Trophoblast cell (in vitro differentiated cells and primary cell): ENCODE data around the gene GLB1L.

Experiments used
- DNase-seq, 2 donors: peaks; one replicate each; pipeline ENCODE4 v3.0.0-alpha.2; 2016
- H2AFZ ChIP-seq: 2 replicates; pipeline ENCODE4 v1.6.1; 2013; ENCODE audit warnings: low read length, moderate library complexity, mild to moderate bottlenecking; ENCODE audit not compliant: insufficient read depth, poor library complexity
- H2AK5ac ChIP-seq: 2 replicates; pipeline ENCODE4 v1.6.1; 2013; ENCODE audit warnings: mild to moderate bottlenecking, low read length
- H2BK120ac ChIP-seq: 2 replicates; pipeline ENCODE4 v1.6.1; 2013; ENCODE audit warnings: low read length, mild to moderate bottlenecking, moderate library complexity; ENCODE audit not compliant: insufficient read depth, poor library complexity
- H2BK12ac ChIP-seq: 2 replicates; pipeline ENCODE4 v1.6.1; 2013; ENCODE audit warnings: mild to moderate bottlenecking, low read length, moderate library complexity
- H2BK5ac ChIP-seq: 2 replicates; pipeline ENCODE4 v1.6.1; 2013; ENCODE audit warnings: low read length, low read depth, moderate library complexity, mild to moderate bottlenecking; ENCODE audit not compliant: poor library complexity
- H3K14ac ChIP-seq: 2 replicates; pipeline ENCODE4 v1.6.1; 2013; ENCODE audit warnings: mild to moderate bottlenecking, low read length
- H3K18ac ChIP-seq: 2 replicates; pipeline ENCODE4 v1.6.1; 2013; ENCODE audit warnings: mild to moderate bottlenecking, low read length
- H3K23ac ChIP-seq: 2 replicates; pipeline ENCODE4 v1.6.1; 2013; ENCODE audit warnings: low read length
- H3K27ac ChIP-seq: 2 replicates; pipeline ENCODE4 v1.5.1; 2013; ENCODE audit warnings: low read depth, mild to moderate bottlenecking, inconsistent platforms, low read length, moderate library complexity
- H3K27me3 ChIP-seq: 2 replicates; pipeline ENCODE4 v1.6.1; 2013; ENCODE audit warnings: inconsistent platforms, mild to moderate bottlenecking, low read length, moderate library complexity; ENCODE audit not compliant: insufficient read depth
- H3K36me3 ChIP-seq, 2 experiments: 1 replicate in 1 of 2; 2 replicates in 1 of 2; pipeline ENCODE4 v1.6.1; 2013; ENCODE audit warnings: low read length in 2 of 2, mild to moderate bottlenecking in 2 of 2, moderate library complexity in 1 of 2; ENCODE audit not compliant: insufficient read depth in 2 of 2, control insufficient read depth in 1 of 2
- H3K4ac ChIP-seq: 2 replicates; pipeline ENCODE4 v1.6.1; 2013; ENCODE audit warnings: low read depth, mild to moderate bottlenecking, low read length, moderate library complexity
- H3K4me1 ChIP-seq, 2 experiments: 1 replicate in 1 of 2; 2 replicates in 1 of 2; pipeline ENCODE4 v1.6.1; 2013; ENCODE audit warnings: low read length in 2 of 2, mild to moderate bottlenecking in 2 of 2, moderate library complexity in 1 of 2; ENCODE audit not compliant: insufficient read depth in 2 of 2, control insufficient read depth in 1 of 2
- H3K4me2 ChIP-seq: 2 replicates; pipeline ENCODE4 v1.6.1; 2013; ENCODE audit warnings: inconsistent platforms, mild to moderate bottlenecking, low read length, moderate library complexity
- H3K4me3 ChIP-seq: 2 replicates; pipeline ENCODE4 v1.5.1; 2013; ENCODE audit warnings: mild to moderate bottlenecking, low read depth, low read length, inconsistent platforms
- H3K79me1 ChIP-seq: one replicate; pipeline ENCODE4 v1.6.1; 2013; ENCODE audit warnings: low read length
- H3K79me2 ChIP-seq: 2 replicates; pipeline ENCODE4 v1.6.1; 2013; ENCODE audit warnings: low read length, mild to moderate bottlenecking; ENCODE audit not compliant: control insufficient read depth, insufficient read depth, poor library complexity
- H3K9ac ChIP-seq: 2 replicates; pipeline ENCODE4 v1.6.1; 2013; ENCODE audit warnings: mild to moderate bottlenecking, low read length
- H3K9me3 ChIP-seq: 2 replicates; pipeline ENCODE4 v1.6.1; 2013; ENCODE audit warnings: low read depth, mild to moderate bottlenecking, control low read depth, inconsistent platforms, low read length; ENCODE audit not compliant: insufficient read depth
- H4K12ac ChIP-seq: 2 replicates; pipeline ENCODE4 v1.6.1; 2013; ENCODE audit warnings: low read depth, mild to moderate bottlenecking, low read length, moderate library complexity
- H4K8ac ChIP-seq: 2 replicates; pipeline ENCODE4 v1.6.1; 2013; ENCODE audit warnings: low read depth, mild to moderate bottlenecking, low read length, moderate library complexity
- H4K91ac ChIP-seq: one replicate; pipeline ENCODE4 v1.6.1; 2013; ENCODE audit warnings: low read depth, mild to moderate bottlenecking, low read length, moderate library complexity
- WGBS: extraction: QIAGEN DNeasy Blood & Tissue Kit; methylation state at CpG from one replicate; pipeline ENCODE4 v1.1.7; 2013; ENCODE audit warnings: missing lambda C conversion rate; ENCODE audit not compliant: insufficient read length, insufficient coverage; ENCODE audit errors: extremely low coverage; 5-methylcytosine and 5-hydroxymethylcytosine counted together

GLB1L gene

GRCh38 chr2:219273937-219274336 lies 28.7 kb upstream of the GLB1L start:
- Histone ChIP-seq H3K9me3 (no peaks in the 10 kb centered on the region), H4K91ac (peak overlapping the region; percentile 95), H3K27ac (peak overlapping the region; percentile 96), H3K4ac (no peak overlapping the region), H3K4me3 (no peak overlapping the region), H3K79me2 (peaks cover 2% of the 10 kb centered on the region), H3K23ac (no peak overlapping the region), H2BK120ac (peak overlapping the region; percentile 80), H3K9ac (no peak overlapping the region), H2BK12ac (peak overlapping the region; percentile 58), H3K14ac (peak overlapping the region; percentile 80), H2AFZ (peak overlapping the region; percentile 28), H3K36me3 (no peaks in the 10 kb centered on the region), H3K27me3 (no peaks in the 10 kb centered on the region), H4K8ac (peak overlapping the region; percentile 63), H3K18ac (peak overlapping the region; percentile 71), H4K12ac (peak overlapping the region; percentile 71), H2AK5ac (peak overlapping the region; percentile 21), H3K4me2 (peak overlapping the region; percentile 50), H3K4me1 (peaks cover 18 to 22% of the 10 kb centered on the region in 2 experiments), H2BK5ac (peak overlapping the region; percentile 88), H3K79me1 (peaks cover 19% of the 10 kb centered on the region)
- peak; percentile 93 for DNase-seq
- WGBS = no CpG with 5 or more reads among the region's 3 CpGs

DNA sequence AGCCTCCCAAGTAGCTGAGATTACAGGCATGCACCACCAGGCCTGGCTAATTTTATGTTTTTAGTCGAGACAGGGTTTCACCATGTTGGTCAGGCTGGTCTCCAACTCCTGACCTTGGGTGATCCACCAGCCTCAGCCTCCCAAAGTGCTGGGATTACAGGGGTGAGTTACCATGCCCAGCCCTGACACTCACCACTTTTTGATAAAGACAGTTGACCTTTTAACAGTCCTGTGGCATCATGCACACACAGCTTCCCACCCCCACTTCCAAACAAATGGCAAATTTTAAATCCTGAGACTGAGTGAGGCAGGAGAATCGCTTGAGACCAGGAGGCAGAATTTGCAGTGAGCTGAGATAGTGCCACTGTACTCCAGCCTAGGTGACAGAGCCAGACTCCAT lies 27.8 kb upstream of the GLB1L start:
- WGBS = no CpG with 5 or more reads among the region's 2 CpGs
- Histone ChIP-seq H3K4ac (no peak overlapping the region), H4K8ac (no peak overlapping the region), H3K23ac (no peak overlapping the region), H3K79me1 (peaks cover 11% of the 10 kb centered on the region), H3K27ac (no peak overlapping the region), H3K9me3 (no peaks in the 10 kb centered on the region), H3K79me2 (peaks cover 2% of the 10 kb centered on the region), H4K12ac (no peak overlapping the region), H2BK5ac (no peak overlapping the region), H3K14ac (no peak overlapping the region), H3K36me3 (no peaks in the 10 kb centered on the region), H3K27me3 (no peaks in the 10 kb centered on the region), H2AFZ (no peak overlapping the region), H3K9ac (no peak overlapping the region), H2BK12ac (no peak overlapping the region), H4K91ac (peak overlapping the region; percentile 29), H2BK120ac (no peak overlapping the region), H3K4me2 (no peak overlapping the region), H3K4me3 (no peak overlapping the region), H2AK5ac (no peak overlapping the region), H3K4me1 (peaks cover 13 to 14% of the 10 kb centered on the region in 2 experiments), H3K18ac (no peak overlapping the region)
- DNase-seq = peak in 1 of 2 donors; percentile 34

GRCh38 chr2:219272356-219272755 lies 27.1 kb upstream of the GLB1L start:
- peaks cover 9% of the 10 kb centered on the region for H3K79me1 ChIP-seq
- no peak overlapping the region for H4K12ac ChIP-seq
- H3K27me3 ChIP-seq = no peaks in the 10 kb centered on the region
- no peak overlapping the region for H3K23ac ChIP-seq
- WGBS = no CpG with 5 or more reads among the region's 4 CpGs
- H3K4me2 ChIP-seq = no peak overlapping the region
- H3K27ac ChIP-seq = no peak overlapping the region
- no peak overlapping the region for H2BK120ac ChIP-seq
- no peaks in the 10 kb centered on the region for H3K9me3 ChIP-seq
- H3K79me2 ChIP-seq = peaks cover 2% of the 10 kb centered on the region
- H3K14ac ChIP-seq = no peak overlapping the region
- H2AK5ac ChIP-seq = no peak overlapping the region
- H2AFZ ChIP-seq = no peak overlapping the region
- H2BK12ac ChIP-seq = no peak overlapping the region
- no peak overlapping the region for H3K4ac ChIP-seq
- H3K18ac ChIP-seq = no peak overlapping the region
- H3K4me3 ChIP-seq = no peak overlapping the region
- H4K8ac ChIP-seq = no peak overlapping the region
- H3K9ac ChIP-seq = no peak overlapping the region
- DNase-seq = no peak
- peaks cover 10 to 12% of the 10 kb centered on the region in 2 experiments for H3K4me1 ChIP-seq
- no peak overlapping the region for H2BK5ac ChIP-seq
- no peak overlapping the region for H4K91ac ChIP-seq
- no peaks in the 10 kb centered on the region for H3K36me3 ChIP-seq

- Histone ChIP-seq H3K14ac (no peak overlapping the region), H2AFZ (no peak overlapping the region), H3K79me2 (peaks cover 2% of the 10 kb centered on the region), H3K4ac (no peak overlapping the region), H3K27me3 (no peaks in the 10 kb centered on the region), H2BK120ac (no peak overlapping the region), H3K4me2 (no peak overlapping the region), H3K9me3 (peaks cover 1% of the 10 kb centered on the region), H3K18ac (no peak overlapping the region), H3K23ac (no peak overlapping the region), H4K8ac (no peak overlapping the region), H3K9ac (no peak overlapping the region), H4K12ac (no peak overlapping the region), H3K36me3 (no peaks in the 10 kb centered on the region), H4K91ac (no peak overlapping the region), H2AK5ac (no peak overlapping the region), H2BK12ac (no peak overlapping the region), H3K4me1 (peaks cover 10 to 12% of the 10 kb centered on the region in 2 experiments), H3K79me1 (peaks cover 9% of the 10 kb centered on the region), H3K27ac (no peak overlapping the region), H2BK5ac (no peak overlapping the region), H3K4me3 (no peak overlapping the region)
- no peak for DNase-seq
- no CpG with 5 or more reads among the region's 2 CpGs for WGBS
Observed at GRCh38 chr2:219271021-219271420, 25.8 kb upstream of the GLB1L start.
